NCI-H2107 treated with DMSO at 0.1 percent for 48 hours (cell line): Measurements from ENCODE around the gene OR2D3.
"Not testable (repeated sequence)": the region's sequence is repeated elsewhere in the genome, so short reads cannot be mapped to it uniquely, and the experiment has no call there.

Experiments
- DNase-seq: peaks from one replicate; lab custom pipeline; 2025; ENCODE audit not compliant: unreplicated experiment; lab: John Stamatoyannopoulos, UW

OR2D3 gene, protein sequence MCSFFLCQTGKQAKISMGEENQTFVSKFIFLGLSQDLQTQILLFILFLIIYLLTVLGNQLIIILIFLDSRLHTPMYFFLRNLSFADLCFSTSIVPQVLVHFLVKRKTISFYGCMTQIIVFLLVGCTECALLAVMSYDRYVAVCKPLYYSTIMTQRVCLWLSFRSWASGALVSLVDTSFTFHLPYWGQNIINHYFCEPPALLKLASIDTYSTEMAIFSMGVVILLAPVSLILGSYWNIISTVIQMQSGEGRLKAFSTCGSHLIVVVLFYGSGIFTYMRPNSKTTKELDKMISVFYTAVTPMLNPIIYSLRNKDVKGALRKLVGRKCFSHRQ

DNA sequence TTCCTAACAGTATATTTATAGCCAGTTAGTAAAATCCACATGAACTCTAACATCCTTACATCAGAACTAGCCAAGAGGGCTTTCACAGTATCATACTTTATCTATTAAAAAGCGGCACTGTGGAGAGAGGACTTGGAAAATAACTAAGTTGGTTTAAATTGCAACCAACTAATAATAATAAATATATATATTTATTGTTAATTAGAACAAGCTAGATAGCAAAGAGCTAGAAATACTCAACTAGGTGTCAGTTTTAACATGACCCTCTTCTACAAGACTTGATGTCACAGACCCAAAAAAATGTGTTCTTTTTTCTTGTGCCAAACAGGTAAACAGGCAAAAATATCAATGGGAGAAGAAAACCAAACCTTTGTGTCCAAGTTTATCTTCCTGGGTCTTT, at the start of gene OR2D3:
Gene OR2D3, plus strand, starts transcription at position 301 of the 400 bp plus-strand sequence. Its CDS starts 0 bp downstream, at position 301.
- DNase-seq, result no peak

DNA sequence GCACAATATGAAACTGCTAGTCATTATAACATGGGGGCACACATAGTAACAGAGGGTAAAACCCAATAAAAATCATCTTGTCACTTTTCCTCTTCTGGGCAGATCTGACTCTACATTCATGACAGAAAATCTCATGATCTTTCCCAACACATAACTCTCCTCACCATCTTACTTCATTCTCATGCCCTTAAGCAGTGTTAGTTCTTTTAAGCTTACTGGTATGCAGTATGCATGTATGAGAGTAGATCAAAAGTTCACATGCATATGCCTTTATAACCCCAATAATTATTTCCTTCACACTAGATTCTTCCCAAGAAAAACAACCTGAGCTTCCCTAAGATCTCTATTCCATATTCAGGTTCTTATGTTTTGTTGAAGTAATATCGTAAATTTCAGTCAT, 49.5 kb upstream of the OR2D3 start:
- no peak for DNase-seq

DNA sequence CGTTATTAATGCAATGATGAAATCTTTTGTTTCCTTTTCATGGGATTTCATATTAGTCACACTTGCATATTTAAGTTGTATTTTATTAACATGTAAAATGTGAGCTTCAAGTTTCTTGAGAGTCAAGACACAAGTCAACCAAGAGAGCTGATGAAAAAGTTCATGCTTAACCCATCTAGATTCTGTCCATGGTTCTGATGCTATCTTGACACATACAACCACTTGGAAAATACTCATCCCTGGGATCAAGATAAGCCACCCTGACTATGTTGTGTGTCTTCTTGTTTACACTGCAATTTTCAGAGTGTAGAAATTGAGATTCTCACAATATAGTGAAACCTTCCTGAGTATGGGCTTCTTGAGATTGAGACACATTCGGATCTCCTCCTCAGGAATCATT, 45.0 kb upstream of the OR2D3 start:
- no peak for DNase-seq

DNA sequence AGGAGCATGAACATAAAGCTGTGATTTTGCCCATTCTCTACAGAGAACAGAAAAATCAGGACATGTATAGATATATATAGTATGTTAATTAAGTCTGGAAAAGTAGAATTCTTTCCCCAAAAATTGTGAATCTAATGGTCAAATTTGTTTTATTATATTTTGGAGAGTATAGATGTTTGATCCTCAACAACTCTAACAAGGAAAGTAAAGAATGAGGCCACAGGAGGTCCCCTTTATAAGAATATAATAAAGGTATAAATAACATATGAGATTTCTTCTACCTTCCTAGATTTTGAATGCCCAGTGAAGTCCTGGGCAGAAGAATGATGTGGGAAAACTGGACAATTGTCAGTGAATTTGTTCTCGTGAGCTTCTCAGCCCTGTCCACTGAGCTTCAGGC, 44.5 kb upstream of the OR2D3 start, which contains the start of gene OR10A4:
Gene OR10A4, plus strand, starts transcription at position 301 of the 400 bp plus-strand sequence. Its CDS starts 23 bp downstream, at position 324.
- no peak for DNase-seq

DNA sequence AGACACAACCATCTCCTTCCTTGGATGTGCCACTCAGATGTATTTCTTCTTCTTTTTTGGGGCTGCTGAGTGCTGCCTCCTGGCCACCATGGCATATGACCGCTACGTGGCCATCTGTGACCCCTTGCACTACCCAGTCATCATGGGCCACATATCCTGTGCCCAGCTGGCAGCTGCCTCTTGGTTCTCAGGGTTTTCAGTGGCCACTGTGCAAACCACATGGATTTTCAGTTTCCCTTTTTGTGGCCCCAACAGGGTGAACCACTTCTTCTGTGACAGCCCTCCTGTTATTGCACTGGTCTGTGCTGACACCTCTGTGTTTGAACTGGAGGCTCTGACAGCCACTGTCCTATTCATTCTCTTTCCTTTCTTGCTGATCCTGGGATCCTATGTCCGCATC, 43.9 kb upstream of the OR2D3 start:
- no peak for DNase-seq

DNA sequence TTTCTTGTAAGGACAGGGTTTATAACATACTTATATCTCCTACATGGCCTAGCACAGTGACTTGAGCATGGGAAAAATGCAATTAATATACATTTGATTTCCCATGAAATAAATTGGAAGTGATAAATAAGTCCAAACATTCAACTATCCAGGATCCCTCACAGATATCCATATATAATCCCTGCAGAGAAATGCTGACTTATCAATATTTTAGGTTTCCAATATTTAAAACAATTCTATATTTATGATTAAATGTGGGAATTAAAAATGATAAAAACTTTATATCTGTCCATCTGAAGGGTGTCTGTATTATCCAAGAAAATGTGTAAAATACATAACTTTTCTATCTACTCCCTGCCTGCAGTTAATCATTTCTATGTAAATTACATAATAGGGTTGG, 38.1 kb upstream of the OR2D3 start:
- no peak for DNase-seq

DNA sequence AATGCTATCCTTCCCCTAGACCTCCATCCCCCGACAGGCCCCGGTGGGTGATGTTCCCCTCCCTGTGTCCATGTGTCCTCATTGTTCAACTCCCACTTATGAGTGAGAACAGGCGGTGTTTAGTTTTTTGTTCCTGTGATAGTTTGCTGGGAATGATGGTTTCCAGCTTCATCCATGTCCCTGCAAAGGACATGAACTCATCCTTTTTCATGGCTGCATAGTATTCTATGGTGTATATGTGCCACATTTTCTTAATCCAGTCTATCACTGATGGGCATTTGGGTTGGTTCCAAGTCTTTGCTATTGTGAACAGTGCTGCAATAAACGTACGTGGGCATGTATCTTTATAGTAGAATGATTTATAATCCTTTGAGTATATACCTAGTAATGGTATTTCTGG, 33.1 kb upstream of the OR2D3 start:
- not testable (repeated sequence) for DNase-seq

DNA sequence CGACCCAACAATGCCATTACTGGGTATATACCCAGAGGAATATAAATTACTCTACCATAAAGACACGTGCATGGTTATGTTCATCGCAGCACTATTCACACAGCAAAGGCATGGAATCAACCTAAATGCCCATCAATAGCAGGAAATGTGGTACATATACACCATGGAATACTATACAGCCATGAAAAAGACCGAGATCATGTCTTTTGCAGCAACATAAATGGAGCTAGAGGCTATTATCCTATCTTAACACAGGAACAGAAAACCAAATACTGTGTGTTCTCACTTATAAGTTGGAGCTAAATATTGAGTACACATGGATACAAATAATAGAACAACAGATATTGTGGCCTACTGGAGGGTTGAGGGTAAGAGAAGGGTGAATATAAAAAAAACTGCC, 32.0 kb upstream of the OR2D3 start:
- DNase-seq, result no peak

DNA sequence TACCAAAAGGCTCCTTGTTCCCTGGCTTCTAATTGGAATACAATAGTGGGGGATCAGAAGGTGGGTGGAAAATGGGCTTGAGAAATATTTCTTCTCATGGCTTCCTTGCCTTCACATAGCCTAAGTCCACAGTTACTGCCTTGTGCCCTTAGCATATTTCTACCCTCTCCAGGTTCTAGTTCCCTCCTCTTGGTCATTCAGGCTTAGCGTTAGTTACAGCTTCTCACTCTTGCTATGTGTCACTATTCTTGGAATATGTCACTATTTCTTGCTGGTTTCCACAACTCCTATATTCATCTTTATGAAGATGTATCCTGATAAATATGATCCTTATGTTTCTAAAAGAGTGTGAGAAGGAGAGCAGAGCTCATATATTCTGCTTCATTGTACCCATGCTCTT, 31.0 kb upstream of the OR2D3 start:
- DNase-seq, result no peak

DNA sequence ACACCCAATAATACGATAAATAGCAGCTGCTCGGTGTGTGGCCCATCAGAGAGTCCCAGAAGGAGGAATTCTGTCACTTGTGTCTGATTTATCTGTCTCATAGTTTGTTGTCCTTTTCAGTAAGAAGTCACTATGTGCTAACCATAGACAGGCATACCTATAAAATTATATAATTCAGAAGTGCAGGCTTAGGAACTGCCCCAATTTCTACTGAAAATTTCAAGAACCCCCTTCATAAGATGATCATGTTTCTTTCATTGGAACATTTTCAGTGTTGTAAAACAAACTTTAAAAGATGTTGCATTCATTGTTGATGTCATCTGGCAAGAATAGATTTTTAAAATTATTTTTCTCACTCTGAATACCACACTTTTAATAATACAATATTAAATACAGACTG, 28.4 kb upstream of the OR2D3 start, which contains the start of gene OR2D2:
Gene OR2D2, minus strand, starts transcription at position 101 of the 400 bp plus-strand sequence. Its CDS starts 0 bp downstream, at position 101.
- DNase-seq, result no peak

DNA sequence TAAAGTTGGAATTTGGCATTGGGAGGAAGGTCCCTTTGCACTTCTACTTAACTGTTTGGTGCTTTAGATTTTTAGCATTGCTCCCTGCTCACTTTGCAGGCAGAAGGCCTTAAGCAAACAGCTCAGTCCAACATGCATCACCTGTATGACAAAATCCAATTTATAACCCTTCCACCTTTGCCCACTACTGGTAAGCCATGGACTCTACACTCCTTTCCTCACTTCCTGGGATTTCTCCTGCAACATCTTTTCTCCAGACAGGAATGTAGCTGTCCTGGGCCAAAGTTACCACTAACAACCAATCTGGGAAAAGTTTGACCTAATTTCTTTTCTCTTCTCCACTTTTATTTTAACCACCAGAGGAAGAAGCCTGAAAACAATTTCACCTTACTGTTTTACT, 26.7 kb upstream of the OR2D3 start:
- no peak for DNase-seq

DNA sequence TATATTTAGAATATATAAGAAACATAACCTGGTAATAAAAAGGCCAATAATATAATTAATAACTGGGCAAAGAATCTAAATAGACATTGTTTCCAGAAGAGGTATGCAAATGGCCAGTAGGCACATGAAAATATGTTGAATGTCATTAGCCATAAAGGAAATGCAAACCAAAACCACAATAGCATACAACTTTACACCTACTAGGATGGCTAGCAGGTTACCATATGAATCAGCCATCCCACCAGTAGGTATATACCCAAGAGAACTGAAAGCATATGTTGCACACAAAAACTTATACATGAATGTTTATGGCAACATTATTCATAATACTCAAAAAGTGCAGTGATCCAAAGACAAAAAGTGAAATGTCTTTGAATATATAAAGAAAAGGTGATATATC, 25.8 kb upstream of the OR2D3 start:
- DNase-seq, result no peak

DNA sequence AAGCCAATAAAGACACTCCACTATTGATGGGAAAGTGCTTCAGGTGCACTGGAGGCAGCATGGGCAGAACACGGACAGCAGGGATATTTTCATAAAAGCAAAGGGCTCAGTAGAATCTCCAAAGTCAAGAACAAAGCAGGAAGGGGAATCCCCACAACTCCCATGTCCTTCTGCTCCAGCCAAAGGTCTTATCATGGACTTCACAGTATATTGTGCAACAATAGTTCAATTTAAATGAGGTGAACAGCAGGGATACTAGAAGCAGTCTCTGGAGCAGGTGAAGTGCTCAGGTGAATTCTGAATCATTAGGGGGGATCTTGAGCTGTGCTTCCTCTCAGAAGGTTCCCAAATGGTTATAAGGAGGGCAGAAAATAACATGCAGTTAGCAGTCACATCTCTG, 21.9 kb upstream of the OR2D3 start:
- no peak for DNase-seq

DNA sequence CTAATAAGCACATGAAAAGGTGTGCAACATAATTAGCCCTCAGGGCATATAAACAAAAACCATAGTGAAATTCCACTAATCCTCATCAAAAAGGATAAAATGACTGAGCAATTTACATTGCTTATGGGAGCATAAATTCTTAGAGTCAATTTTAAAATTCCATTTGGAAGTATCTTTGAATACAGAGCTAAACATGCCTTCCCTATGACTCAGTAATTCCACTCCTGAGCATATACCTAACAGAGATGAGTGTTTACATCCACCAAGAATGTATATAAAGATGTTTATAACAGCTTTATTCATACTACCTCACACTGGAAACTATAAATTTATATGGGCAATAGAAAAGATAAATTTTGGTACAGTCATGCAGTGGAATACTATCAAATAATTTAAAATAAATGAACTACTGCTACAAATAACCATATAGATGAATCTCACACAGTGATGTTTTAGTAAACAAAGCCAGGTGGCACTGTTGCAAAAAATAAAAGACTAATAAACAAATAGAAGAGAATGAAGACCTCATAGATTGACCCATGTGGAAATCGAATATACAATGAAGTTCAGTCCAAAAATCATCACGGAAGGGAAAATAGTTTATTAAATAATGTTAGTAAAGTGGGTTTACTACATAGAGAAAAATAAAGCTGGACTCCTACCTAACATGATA, 20.3 kb upstream of the OR2D3 start:
- no peak for DNase-seq

DNA sequence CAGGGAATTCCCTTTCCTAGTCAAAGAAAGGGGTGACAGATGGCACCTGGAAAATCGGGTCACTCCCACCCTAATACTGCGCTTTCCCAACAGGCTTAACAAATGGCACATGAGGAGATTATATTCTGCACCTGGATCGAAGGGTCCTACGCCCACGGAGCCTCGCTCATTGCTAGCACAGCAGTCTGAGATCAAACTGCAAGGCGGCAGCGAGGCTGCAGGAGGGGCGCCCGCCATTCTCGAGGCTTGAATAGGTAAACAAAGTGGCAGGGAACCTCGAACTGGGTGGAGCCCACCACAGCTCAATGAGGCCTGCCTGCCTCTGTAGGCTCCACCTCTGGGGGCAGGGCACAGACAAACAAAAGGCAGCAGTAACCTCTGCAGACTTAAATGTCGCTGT, 16.0 kb upstream of the OR2D3 start:
- not testable (repeated sequence) for DNase-seq

DNA sequence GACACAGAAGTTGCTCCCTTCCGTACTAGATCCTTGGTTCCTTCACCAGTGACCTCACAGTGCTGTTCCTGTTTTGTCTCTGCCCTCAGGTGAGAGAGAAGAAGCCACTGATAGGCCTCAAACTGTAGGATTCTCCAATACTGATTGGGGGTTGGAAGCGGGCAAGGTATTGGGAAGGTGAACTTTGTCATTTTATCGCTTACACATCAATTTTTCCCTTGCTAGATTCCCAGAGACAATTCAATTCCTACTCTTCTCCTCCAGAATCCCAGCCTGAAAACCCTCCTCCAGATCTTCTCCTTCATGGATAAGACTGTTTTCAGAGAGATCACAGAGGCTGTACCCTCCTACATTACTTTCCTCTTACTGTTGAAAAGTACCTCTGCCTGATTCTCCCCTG, 9.4 kb upstream of the OR2D3 start:
- DNase-seq, result no peak

DNA sequence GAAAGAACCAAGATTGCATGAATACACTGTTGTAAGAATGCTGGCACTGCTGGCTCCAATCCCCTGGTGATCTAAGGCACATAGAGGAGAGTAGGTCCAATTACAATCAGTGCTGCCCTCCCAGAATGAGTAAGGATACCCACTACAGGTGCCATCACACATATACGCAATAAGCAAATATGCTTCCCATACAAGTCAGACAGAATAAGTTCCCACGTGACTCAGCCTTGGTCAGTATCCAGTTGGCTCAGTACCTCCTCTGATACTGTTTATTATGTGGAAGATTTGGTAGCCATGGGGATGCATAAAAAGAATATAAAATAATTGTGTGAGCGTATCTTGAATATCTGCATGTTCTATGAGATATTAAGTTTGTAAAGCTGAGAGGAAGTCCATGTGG, 8.9 kb upstream of the OR2D3 start:
- DNase-seq, result no peak

DNA sequence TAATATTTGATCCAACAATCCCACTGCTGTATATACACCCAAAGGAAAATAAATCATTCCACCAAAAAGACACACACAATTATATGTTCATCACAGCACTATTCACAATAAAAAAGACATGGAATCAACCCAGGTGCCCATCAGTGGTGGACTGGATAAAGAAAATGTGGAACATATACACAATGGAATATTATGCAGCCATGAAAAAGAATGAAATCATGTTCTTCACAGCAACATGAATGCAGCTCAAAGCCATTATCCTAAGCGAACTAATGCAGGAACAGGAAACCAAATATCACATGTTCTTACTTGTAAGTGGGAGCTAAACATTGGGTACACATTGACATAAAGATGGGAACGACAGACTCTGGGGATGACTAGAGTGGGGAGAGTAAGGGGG, 1.1 kb upstream of the OR2D3 start:
- no peak for DNase-seq

DNA sequence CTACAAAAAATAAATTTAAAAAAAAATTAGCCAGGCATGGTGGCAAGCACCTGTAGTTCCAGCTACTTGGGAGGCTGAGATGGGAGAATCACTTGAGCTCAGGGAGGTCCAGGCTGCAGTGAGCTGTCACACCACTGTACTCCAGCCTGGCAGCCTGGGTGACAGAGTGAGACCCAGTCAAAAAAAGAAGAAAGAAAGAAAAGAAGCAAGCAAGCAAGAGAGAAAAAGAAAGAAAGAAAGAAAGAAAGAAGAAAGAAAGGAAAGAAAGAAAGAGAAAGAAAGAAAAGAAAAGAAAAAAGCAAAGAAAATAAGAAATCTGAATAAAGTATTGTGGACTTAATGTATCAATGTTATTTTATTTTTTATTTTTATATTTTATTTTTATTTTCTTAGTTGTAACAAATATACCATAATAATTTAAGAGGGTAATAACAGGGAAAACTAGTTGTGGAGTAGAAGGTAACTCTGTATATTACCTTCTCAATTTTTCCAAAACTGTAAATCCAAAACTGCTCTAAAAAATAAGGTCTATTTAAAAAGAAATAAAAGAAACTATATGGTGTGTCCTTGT, 4.3 kb downstream of the OR2D3 start:
- DNase-seq, result no peak

DNA sequence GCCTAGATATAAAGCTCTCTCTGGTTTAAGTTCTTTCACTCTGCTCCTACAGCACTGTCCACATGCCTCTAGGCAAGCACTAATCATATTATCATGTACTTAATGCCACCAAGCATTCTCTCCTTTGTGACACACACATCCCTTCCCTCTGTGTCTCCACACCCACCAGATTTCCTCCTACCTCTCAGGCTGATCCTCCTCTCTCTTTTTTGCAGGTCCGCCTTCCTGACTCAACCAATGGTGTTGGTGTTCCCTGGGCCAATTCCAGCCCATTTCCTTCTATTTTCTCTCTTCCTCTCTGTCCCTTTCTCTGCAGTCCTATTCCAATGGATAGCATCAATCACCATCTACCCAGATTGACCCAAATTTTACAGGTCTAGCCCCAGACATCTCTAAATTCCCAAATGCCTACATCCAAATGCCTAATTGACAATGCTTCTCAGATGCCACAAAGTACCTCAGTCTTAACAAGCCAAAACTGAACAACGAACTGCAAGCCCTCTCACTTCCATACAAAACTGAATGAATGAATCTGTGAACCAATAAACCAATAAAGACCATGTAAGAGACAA, 4.9 kb downstream of the OR2D3 start:
- no peak for DNase-seq

DNA sequence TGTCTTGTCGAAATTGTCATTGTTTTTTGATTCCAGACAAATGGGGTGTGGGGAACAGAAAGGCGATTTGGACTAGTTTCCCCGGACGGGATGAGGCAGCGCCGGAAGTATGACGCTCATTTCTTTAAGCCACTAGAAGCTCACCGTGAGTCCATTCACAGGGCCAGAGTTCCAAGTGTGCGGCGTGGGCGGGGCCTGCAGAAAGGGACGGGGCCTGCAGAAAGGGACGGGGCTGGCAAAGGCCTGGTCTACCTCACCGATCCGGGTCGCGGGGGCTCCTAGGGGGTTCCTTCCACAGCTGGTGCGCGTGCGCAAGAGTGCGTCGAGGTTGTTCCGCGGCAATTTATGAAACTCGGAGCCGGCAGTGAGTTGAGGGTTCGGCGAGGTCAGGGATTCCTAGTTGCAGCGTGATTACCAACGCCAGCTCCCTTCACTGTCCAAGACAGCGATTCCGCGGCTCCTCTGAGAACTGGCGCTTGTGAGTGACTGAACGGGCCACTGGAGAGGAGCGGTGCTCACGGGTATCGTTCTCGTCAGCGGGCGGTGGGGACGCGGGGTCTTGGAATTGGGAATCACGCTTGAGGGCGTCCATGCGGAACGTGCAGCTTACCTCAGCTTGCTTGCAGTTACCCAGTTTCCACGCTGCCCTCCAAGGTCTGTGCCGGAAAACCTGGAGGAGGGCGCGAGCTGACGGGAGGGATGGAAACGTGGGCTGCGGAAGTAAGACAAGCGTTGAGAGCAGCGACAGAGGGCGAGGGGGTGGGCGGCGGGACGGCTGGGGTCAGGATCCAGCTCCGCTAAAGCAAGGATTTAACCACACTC, 5.6 kb downstream of the OR2D3 start, which contains the start of gene ZNF215:
Gene ZNF215, plus strand, starts transcription at position 219 of the 822 bp plus-strand sequence. CDS start 5,847 bp downstream, outside the sequence.
- DNase-seq, result peak; percentile 44
